CD14-positive monocyte (primary cell): Measurements from ENCODE around the gene MITF. TPM values are rescaled to one million over a fixed set of nuclear protein-coding genes. Genes with fewer than 3 reads are reported as not detected.

Experiments
- DNase-seq, 3 donors: peaks; one replicate each; pipeline ENCODE4 v3.0.0-alpha.2; 2011 to 2022
- H2AFZ ChIP-seq: 2 replicates; pipeline ENCODE4 v1.6.0; 2012; ENCODE audit warnings: mild to moderate bottlenecking, low read depth, low read length, inconsistent platforms; ENCODE audit not compliant: insufficient read depth, poor library complexity, severe bottlenecking
- H3K27ac ChIP-seq, 2 donors: 1 replicate in 1 of 2; 2 replicates in 1 of 2; pipeline ENCODE4 v1.5.1; 2012 to 2013; ENCODE audit warnings: low read length in 2 of 2, control low read depth in 1 of 2, inconsistent platforms in 1 of 2, low read depth in 1 of 2, mild to moderate bottlenecking in 1 of 2
- H3K27me3 ChIP-seq, 2 donors: one replicate each; pipeline versions ENCODE4 v1.6.0 to v1.6.1; 2011 to 2013; ENCODE audit warnings: low read length in 2 of 2; ENCODE audit not compliant: control insufficient read depth in 2 of 2, insufficient read depth in 2 of 2
- H3K36me3 ChIP-seq, 2 donors: replicated peaks in 1 of 2; 1 replicate in 1 of 2; 2 replicates in 1 of 2; pipeline versions ENCODE4 v1.5.1 to v1.6.1; 2012 to 2013; ENCODE audit warnings: low read length in 2 of 2, control low read depth in 1 of 2, inconsistent platforms in 1 of 2, mild to moderate bottlenecking in 1 of 2; ENCODE audit not compliant: insufficient read depth in 2 of 2, control insufficient read depth in 1 of 2
- H3K4me1 ChIP-seq, 2 donors: 1 replicate in 1 of 2; 2 replicates in 1 of 2; pipeline versions ENCODE4 v1.5.1 to v1.6.1; 2012 to 2013; ENCODE audit warnings: low read length in 2 of 2, control low read depth in 1 of 2, inconsistent platforms in 1 of 2, mild to moderate bottlenecking in 1 of 2, moderate library complexity in 1 of 2; ENCODE audit not compliant: insufficient read depth in 2 of 2, control insufficient read depth in 1 of 2
- H3K4me2 ChIP-seq: replicated peaks from 2 replicates; pipeline ENCODE3; 2012; ENCODE audit warnings: low read length, moderate library complexity, mild to moderate bottlenecking; ENCODE audit not compliant: poor library complexity, severe bottlenecking; ENCODE audit errors: extremely low read depth
- H3K4me3 ChIP-seq, 3 experiments: fragments of 200-600 bp in 1 of 3; sonication (generic) in 1 of 3; replicated peaks in 1 of 3; 1 replicate in 2 of 3; 2 replicates in 1 of 3; pipeline ENCODE4 v1.5.1; 2011 to 2013; ENCODE audit warnings: low read length in 3 of 3, mild to moderate bottlenecking in 3 of 3, control low read depth in 2 of 3, low read depth in 2 of 3, inconsistent platforms in 1 of 3, moderate library complexity in 1 of 3
- H3K79me2 ChIP-seq: 2 replicates; pipeline ENCODE4 v1.6.0; 2012; ENCODE audit warnings: mild to moderate bottlenecking, control low read depth, inconsistent platforms, low read length, moderate library complexity; ENCODE audit not compliant: insufficient read depth
- H3K9ac ChIP-seq: 2 replicates; pipeline ENCODE4 v1.6.0; 2017; ENCODE audit warnings: low read length, mild to moderate bottlenecking; ENCODE audit not compliant: insufficient read depth, poor library complexity, severe bottlenecking
- H3K9me3 ChIP-seq, 2 donors: replicated peaks in 1 of 2; 1 replicate in 1 of 2; 2 replicates in 1 of 2; pipeline versions ENCODE4 v1.5.1 to v1.6.1; 2012 to 2013; ENCODE audit warnings: low read length in 2 of 2, control low read depth in 1 of 2; ENCODE audit not compliant: control insufficient read depth in 1 of 2, insufficient read depth in 1 of 2
- H4K20me1 ChIP-seq: 2 replicates; pipeline ENCODE4 v1.6.0; 2012; ENCODE audit warnings: mild to moderate bottlenecking, low read length, control low read depth, moderate library complexity; ENCODE audit not compliant: insufficient read depth
- H3K27ac Mint-ChIP-seq, 7 donors: one replicate each; pipeline ENCODE4 v1.8.0; 2020; ENCODE audit warnings: mild to moderate bottlenecking in 7 of 7, mixed read lengths in 7 of 7, moderate library complexity in 6 of 7, inconsistent platforms in 2 of 7
- H3K27me3 Mint-ChIP-seq, 3 donors: one replicate each; pipeline ENCODE4 v1.8.0; 2021 to 2022; ENCODE audit warnings: low read depth in 3 of 3, mild to moderate bottlenecking in 3 of 3, mixed read lengths in 3 of 3, moderate library complexity in 3 of 3, inconsistent platforms in 1 of 3
- H3K36me3 Mint-ChIP-seq, 2 donors: one replicate each; pipeline ENCODE4 v1.8.0; 2020; ENCODE audit warnings: mixed read lengths in 2 of 2, inconsistent platforms in 1 of 2, mild to moderate bottlenecking in 1 of 2
- H3K4me1 Mint-ChIP-seq: one replicate; pipeline ENCODE4 v1.8.0; 2020; ENCODE audit warnings: mild to moderate bottlenecking, mixed read lengths
- H3K4me3 Mint-ChIP-seq, 2 donors: one replicate each; pipeline ENCODE4 v1.8.0; 2020; ENCODE audit warnings: mild to moderate bottlenecking in 2 of 2, mixed read lengths in 2 of 2, moderate library complexity in 1 of 2
- H3K9me3 Mint-ChIP-seq, 7 donors: one replicate each; pipeline ENCODE4 v1.8.0; 2020 to 2022; ENCODE audit warnings: mixed read lengths in 7 of 7, mild to moderate bottlenecking in 6 of 7, moderate library complexity in 6 of 7, inconsistent platforms in 2 of 7
- WGBS: methylation state at CpG from one replicate; pipeline ENCODE4 v1.1.5; 2013; ENCODE audit warnings: missing lambda C conversion rate; ENCODE audit not compliant: insufficient coverage; 5-methylcytosine and 5-hydroxymethylcytosine counted together
- intact Hi-C, 2 donors: fragments of 100-400 bp; cut with micrococcal nuclease; formaldehyde crosslinking; loops; one replicate each; pipeline versions ENCODE4 v1.15.0 to v1.15.1; 2023
- polyA plus RNA-seq, 3 donors: library from polyadenylated mRNA; depleted of rRNA in 1 of 3; unstranded in 2 of 3; stranded (reverse) in 1 of 3; fragments of 300-500 nt in 2 of 3; fragments of >200 nt in 1 of 3; fragmentation: Illumina TruSeq in 2 of 3; gene quantifications; 1 replicate in 2 of 3; 2 replicates in 1 of 3; pipeline ENCODE4 v1.2.3, GENCODE V29; 2012 to 2021
- TF ChIP-seq, protein P1 (sequence below): fragments of 200-600 bp; IDR thresholded peaks from one replicate; pipeline ENCODE4 v1.8.0; 2022; ENCODE audit warnings: antibody characterized with exemption, mild to moderate bottlenecking

Gene MITF
- polyA plus RNA-seq, 3 donors = 7.0 to 15.1 (median 12.1) TPM

DNA sequence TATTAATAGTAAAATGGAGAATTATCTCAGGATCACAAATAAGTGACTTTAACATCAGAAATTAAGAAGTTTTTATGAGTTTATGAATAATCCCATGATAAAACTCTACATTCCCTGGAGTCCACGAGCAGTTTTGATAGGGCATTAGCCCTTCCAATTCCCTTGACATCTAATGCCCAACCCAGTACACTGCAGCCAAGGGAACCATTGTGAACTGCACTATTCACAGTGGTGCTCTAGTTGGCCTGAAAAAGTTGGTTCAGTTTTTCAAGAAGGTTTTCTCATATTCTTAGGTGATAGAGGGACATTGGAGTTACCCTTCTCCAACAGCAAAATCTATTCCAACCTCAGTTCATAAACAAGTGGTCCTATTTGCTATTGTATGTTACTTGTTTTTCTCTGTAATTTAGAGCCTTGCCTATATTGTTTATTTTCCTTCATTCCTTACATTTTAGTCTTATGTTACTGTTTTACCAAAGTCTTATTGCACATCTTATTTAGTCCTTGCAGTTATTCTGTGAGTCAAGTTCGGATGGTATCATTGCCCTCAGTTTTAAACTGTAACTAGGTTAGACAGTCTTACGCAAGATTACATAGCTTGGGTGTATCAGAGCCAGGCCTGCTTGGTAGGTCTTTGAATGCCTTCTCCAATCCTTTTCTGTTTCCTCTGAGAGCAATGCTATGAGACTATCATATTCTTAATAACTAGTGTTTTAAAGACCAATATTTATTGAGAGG is 202.3 kb downstream of the MITF start:
- no peaks in the 10 kb centered on the region for H3K27me3 ChIP-seq
- no peak overlapping the region for H3K4me2 ChIP-seq
- WGBS = 100% methylated on average over 1 of the region's 3 CpGs
- H4K20me1 ChIP-seq = no peaks in the 10 kb centered on the region
- no peak for DNase-seq
- no peak overlapping the region for H2AFZ ChIP-seq
- no peaks in the 10 kb centered on the region for H3K9me3 ChIP-seq
- no peaks in the 10 kb centered on the region for H3K4me1 ChIP-seq
- Mint-ChIP-seq H3K27me3 (peaks cover 0 to 2% (median 0%) of the 10 kb centered on the region in 3 donors), H3K36me3 (peaks cover 18 to 42% of the 10 kb centered on the region in 2 donors), H3K27ac (no peak overlapping the region), H3K4me1 (no peaks in the 10 kb centered on the region), H3K9me3 (no peaks in the 10 kb centered on the region), H3K4me3 (no peak overlapping the region)
- no peak overlapping the region for H3K27ac ChIP-seq
- no peaks in the 10 kb centered on the region for H3K79me2 ChIP-seq
- H3K4me3 ChIP-seq = no peak overlapping the region
- no peak overlapping the region for H3K9ac ChIP-seq
- H3K36me3 ChIP-seq = peaks cover 9 to 30% of the 10 kb centered on the region in 2 donors
- TF ChIP-seq, protein P1, sequence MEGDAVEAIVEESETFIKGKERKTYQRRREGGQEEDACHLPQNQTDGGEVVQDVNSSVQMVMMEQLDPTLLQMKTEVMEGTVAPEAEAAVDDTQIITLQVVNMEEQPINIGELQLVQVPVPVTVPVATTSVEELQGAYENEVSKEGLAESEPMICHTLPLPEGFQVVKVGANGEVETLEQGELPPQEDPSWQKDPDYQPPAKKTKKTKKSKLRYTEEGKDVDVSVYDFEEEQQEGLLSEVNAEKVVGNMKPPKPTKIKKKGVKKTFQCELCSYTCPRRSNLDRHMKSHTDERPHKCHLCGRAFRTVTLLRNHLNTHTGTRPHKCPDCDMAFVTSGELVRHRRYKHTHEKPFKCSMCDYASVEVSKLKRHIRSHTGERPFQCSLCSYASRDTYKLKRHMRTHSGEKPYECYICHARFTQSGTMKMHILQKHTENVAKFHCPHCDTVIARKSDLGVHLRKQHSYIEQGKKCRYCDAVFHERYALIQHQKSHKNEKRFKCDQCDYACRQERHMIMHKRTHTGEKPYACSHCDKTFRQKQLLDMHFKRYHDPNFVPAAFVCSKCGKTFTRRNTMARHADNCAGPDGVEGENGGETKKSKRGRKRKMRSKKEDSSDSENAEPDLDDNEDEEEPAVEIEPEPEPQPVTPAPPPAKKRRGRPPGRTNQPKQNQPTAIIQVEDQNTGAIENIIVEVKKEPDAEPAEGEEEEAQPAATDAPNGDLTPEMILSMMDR = no peak
- intact Hi-C loops = loop anchor here in 1 of 2 donors (10.0 kb wide), 1 partner anchor 247 kb away; no protein-coding TSS in a partner anchor

DNA sequence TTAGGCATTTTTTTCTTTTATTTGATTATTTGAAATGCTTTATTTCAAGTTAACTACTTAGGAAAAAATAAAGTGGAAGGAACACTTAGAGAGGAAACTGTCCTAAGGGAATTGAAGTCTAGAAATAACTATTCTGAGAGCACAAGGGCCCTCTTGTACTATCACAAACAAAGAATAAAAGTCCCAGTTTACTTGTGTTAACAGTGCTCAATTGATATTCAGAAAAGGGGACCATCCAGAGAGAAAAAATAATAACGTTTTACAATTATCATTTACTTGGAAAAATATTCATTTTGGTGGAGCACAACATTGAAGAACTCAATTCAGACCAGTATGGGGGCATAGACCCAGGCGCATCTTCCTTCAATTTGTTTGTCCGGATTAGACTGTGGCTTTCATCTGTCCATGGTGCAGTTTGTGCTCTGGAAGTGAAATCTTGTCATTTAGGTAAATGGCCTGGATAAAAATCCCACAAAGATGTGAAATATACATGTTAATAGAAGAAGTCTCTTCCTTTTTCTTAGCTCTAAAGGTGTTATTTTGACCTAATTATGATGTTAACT is 205.7 kb downstream of the MITF start:
- DNase-seq = no peak
- peaks cover 23 to 42% of the 10 kb centered on the region in 2 donors for H3K36me3 Mint-ChIP-seq
- no peak overlapping the region for H3K27ac ChIP-seq
- no peaks in the 10 kb centered on the region for H3K27me3 ChIP-seq
- no peak overlapping the region for H3K27ac Mint-ChIP-seq
- TF ChIP-seq, protein P1 = no peak
- no peak overlapping the region for H3K4me2 ChIP-seq
- intact Hi-C loops = loop anchor here in 1 of 2 donors (10.0 kb wide), 1 partner anchor 250 kb away; no protein-coding TSS in a partner anchor
- no peak overlapping the region for H2AFZ ChIP-seq
- no peaks in the 10 kb centered on the region for H3K79me2 ChIP-seq
- peaks cover 0 to 2% (median 0%) of the 10 kb centered on the region in 3 donors for H3K27me3 Mint-ChIP-seq
- H3K9me3 Mint-ChIP-seq = no peaks in the 10 kb centered on the region
- no peaks in the 10 kb centered on the region for H3K4me1 Mint-ChIP-seq
- H3K9ac ChIP-seq = no peak overlapping the region
- H3K4me3 ChIP-seq = no peak overlapping the region
- no peak overlapping the region for H3K4me3 Mint-ChIP-seq
- WGBS = no CpG with 5 or more reads among the region's 3 CpGs
- no peaks in the 10 kb centered on the region for H4K20me1 ChIP-seq
- H3K4me1 ChIP-seq = no peaks in the 10 kb centered on the region
- H3K9me3 ChIP-seq = no peaks in the 10 kb centered on the region
- peaks cover 15 to 30% of the 10 kb centered on the region in 2 donors for H3K36me3 ChIP-seq
